CD4-positive, alpha-beta T cell (primary cell): ENCODE measurements around the gene MUC13. TPM values are rescaled to one million over a fixed set of nuclear protein-coding genes. Genes with fewer than 3 reads are reported as not detected.
"Not testable (repeated sequence)": the region's sequence is repeated elsewhere in the genome, so short reads cannot be mapped to it uniquely, and the experiment has no call there.

Experiments used
- ATAC-seq: fragments of 200-7000 bp; cut with Tn5 transposase; one replicate; pipeline ENCODE4 v1.10.0; 2022; ENCODE audit warnings: mild to moderate bottlenecking; ENCODE audit not compliant: poor library complexity
- CTCF ChIA-PET: fragments of 350-600 bp; sonication (Branson Sonifier 250); formaldehyde crosslinking; loops from one replicate; lab custom pipeline; 2021; ENCODE audit warnings: antibody characterized with exemption, inconsistent platforms; lab: Charles Lee
- POLR2A ChIA-PET: fragments of 350-600 bp; sonication (Branson Sonifier 250); formaldehyde crosslinking; loops from one replicate; lab custom pipeline; 2021; ENCODE audit warnings: antibody characterized with exemption, inconsistent platforms; lab: Charles Lee
- DNase-seq, 14 experiments: peaks; one replicate each; pipeline ENCODE4 v3.0.0-alpha.2; 2013 to 2020; ENCODE audit warnings: mixed read lengths in 2 of 14
- H3K27ac ChIP-seq, 2 donors: one replicate each; pipeline versions ENCODE4 v1.5.1 to v1.7.0; 2013; ENCODE audit warnings: low read length in 2 of 2, low read depth in 1 of 2, mild to moderate bottlenecking in 1 of 2
- H3K27me3 ChIP-seq, 2 experiments: 1 replicate in 1 of 2; 2 replicates in 1 of 2; pipeline versions ENCODE4 v1.6.1 to v1.7.0; 2013; ENCODE audit warnings: low read length in 2 of 2, control low read depth in 1 of 2, mild to moderate bottlenecking in 1 of 2, moderate library complexity in 1 of 2; ENCODE audit not compliant: insufficient read depth in 2 of 2, control insufficient read depth in 1 of 2
- H3K36me3 ChIP-seq: one replicate; pipeline ENCODE4 v1.6.1; 2013; ENCODE audit warnings: low read length, control low read depth; ENCODE audit not compliant: insufficient read depth
- H3K4me1 ChIP-seq: one replicate; pipeline ENCODE4 v1.6.1; 2013; ENCODE audit warnings: low read length, control low read depth; ENCODE audit not compliant: insufficient read depth
- H3K4me3 ChIP-seq: one replicate; pipeline ENCODE4 v1.5.1; 2013; ENCODE audit warnings: mild to moderate bottlenecking, low read length, moderate library complexity
- H3K9me3 ChIP-seq, 2 experiments: 1 replicate in 1 of 2; 2 replicates in 1 of 2; pipeline versions ENCODE4 v1.6.1 to v1.7.0; 2013; ENCODE audit warnings: low read length in 2 of 2, mild to moderate bottlenecking in 2 of 2, control low read depth in 1 of 2, moderate library complexity in 1 of 2; ENCODE audit not compliant: control insufficient read depth in 1 of 2, insufficient read depth in 1 of 2
- H3K27ac Mint-ChIP-seq: one replicate; pipeline ENCODE4 v1.8.0; 2020; ENCODE audit warnings: mixed read lengths
- H3K27me3 Mint-ChIP-seq: one replicate; pipeline ENCODE4 v1.8.0; 2021; ENCODE audit warnings: mixed read lengths
- H3K36me3 Mint-ChIP-seq: one replicate; pipeline ENCODE4 v1.8.0; 2021; ENCODE audit warnings: low read depth, mixed read lengths
- H3K4me1 Mint-ChIP-seq: one replicate; pipeline ENCODE4 v1.8.0; 2021; ENCODE audit warnings: low read depth, mixed read lengths
- H3K4me3 Mint-ChIP-seq: one replicate; pipeline ENCODE4 v1.8.0; 2020; ENCODE audit warnings: mild to moderate bottlenecking, mixed read lengths
- H3K9me3 Mint-ChIP-seq: one replicate; pipeline ENCODE4 v1.8.0; 2020; ENCODE audit warnings: mixed read lengths
- CTCF ChIP-seq: fragments of 200-600 bp; IDR thresholded peaks from one replicate; pipeline ENCODE4 v1.8.0; 2022; ENCODE audit warnings: antibody characterized with exemption, mild to moderate bottlenecking
- intact Hi-C, 2 experiments: fragments of 100-400 bp; cut with DNase I in 1 of 2; cut with micrococcal nuclease in 1 of 2; formaldehyde crosslinking; loops; one replicate each; pipeline versions ENCODE4 v1.15.1 to v1.9.0; 2023 to 2025; cut with DNase I, micrococcal nuclease
- total RNA-seq, 174 experiments: library from RNA in 2 of 174; stranded (reverse) in 2 of 174; gene quantifications; one replicate each; pipeline ENCODE4 v1.2.3 and lab custom pipeline; 2021 to 2026

The MUC13 gene
- total RNA-seq, 2 experiments from 2014 or later: 0.47 TPM; not detected in 1

- DNase-seq: no peak
- H3K36me3 ChIP-seq: no peaks in the 10 kb centered on the region
- Mint-ChIP-seq H3K27me3 (no peaks in the 10 kb centered on the region), H3K27ac (no peak overlapping the region), H3K9me3 (no peaks in the 10 kb centered on the region), H3K4me3 (no peak overlapping the region), H3K4me1 (no peaks in the 10 kb centered on the region), H3K36me3 (no peaks in the 10 kb centered on the region)
- ChIA-PET POLR2A (no interaction called here), CTCF (no interaction called here)
- H3K9me3 ChIP-seq: no peaks in the 10 kb centered on the region
- ATAC-seq: no peak
- intact Hi-C loops: no loop called here
- H3K27ac ChIP-seq: no peak overlapping the region
- H3K4me3 ChIP-seq: no peak overlapping the region
- H3K27me3 ChIP-seq: no peaks in the 10 kb centered on the region
- TF ChIP-seq CTCF: no peak
- no peaks in the 10 kb centered on the region for H3K4me1 ChIP-seq
Observed at GRCh38 chr3:124962403-124962940, 27.9 kb upstream of the MUC13 start.

- no peaks in the 10 kb centered on the region for H3K27me3 Mint-ChIP-seq
- peaks cover 3% of the 10 kb centered on the region for H3K9me3 Mint-ChIP-seq
- ChIA-PET CTCF (no interaction called here), POLR2A (no interaction called here)
- no peak overlapping the region for H3K4me3 Mint-ChIP-seq
- Histone ChIP-seq H3K27ac (no peak overlapping the region), H3K9me3 (no peaks in the 10 kb centered on the region), H3K4me1 (no peaks in the 10 kb centered on the region), H3K36me3 (no peaks in the 10 kb centered on the region), H3K4me3 (no peak overlapping the region), H3K27me3 (no peaks in the 10 kb centered on the region)
- H3K27ac Mint-ChIP-seq: no peak overlapping the region
- TF ChIP-seq CTCF: no peak
- intact Hi-C loops: no loop called here
- H3K36me3 Mint-ChIP-seq: no peaks in the 10 kb centered on the region
- H3K4me1 Mint-ChIP-seq: no peaks in the 10 kb centered on the region
- DNase-seq (no peak), ATAC-seq (no peak)
Observed at GRCh38 chr3:124960698-124961097, 26.1 kb upstream of the MUC13 start.

GRCh38 chr3:124960105-124960504 is 25.6 kb upstream of the MUC13 start:
- peaks cover 3% of the 10 kb centered on the region for H3K9me3 Mint-ChIP-seq
- TF ChIP-seq CTCF: no peak
- no peak for ATAC-seq

GRCh38 chr3:124957951-124958350 is 23.4 kb upstream of the MUC13 start:
- H3K4me1 Mint-ChIP-seq, H3K27me3 Mint-ChIP-seq, H3K9me3 Mint-ChIP-seq, ATAC-seq, CTCF ChIA-PET, H3K36me3 Mint-ChIP-seq, DNase-seq, H3K9me3 ChIP-seq, intact Hi-C loops, H3K36me3 ChIP-seq, H3K4me3 Mint-ChIP-seq, H3K4me1 ChIP-seq, H3K27ac Mint-ChIP-seq, POLR2A ChIA-PET, H3K4me3 ChIP-seq, H3K27ac ChIP-seq, H3K27me3 ChIP-seq: not testable (repeated sequence)

More at GRCh38 chr3:124960105-124960504, 25.6 kb upstream of the MUC13 start:
- Mint-ChIP-seq H3K27me3 (no peaks in the 10 kb centered on the region), H3K4me1 (no peaks in the 10 kb centered on the region), H3K36me3 (no peaks in the 10 kb centered on the region), H3K4me3 (no peak overlapping the region), H3K27ac (no peak overlapping the region)
- Histone ChIP-seq H3K9me3 (no peaks in the 10 kb centered on the region), H3K4me3 (no peak overlapping the region), H3K27me3 (no peaks in the 10 kb centered on the region), H3K4me1 (no peaks in the 10 kb centered on the region), H3K27ac (no peak overlapping the region), H3K36me3 (no peaks in the 10 kb centered on the region)
- intact Hi-C loops: no loop called here
- DNase-seq: no peak
- ChIA-PET CTCF (no interaction called here), POLR2A (no interaction called here)
